Renal cortex interstitium (tissue), 11 donors: ENCODE data around the gene YIPF3. TPM values are rescaled to one million over a fixed set of nuclear protein-coding genes. Genes with fewer than 3 reads are reported as not detected.

Source experiments
- DNase-seq, 11 donors: peaks; one replicate each; pipeline ENCODE4 v3.0.0-alpha.2; 2013; ENCODE audit warnings: low read depth in 9 of 11, low spot score in 4 of 11; ENCODE audit errors: extremely low read depth in 1 of 11
- polyA plus RNA-seq, 3 donors: library from polyadenylated mRNA; unstranded; fragments of 120-200 nt; gene quantifications; one replicate each; pipeline ENCODE4 v1.2.1, GENCODE V29; 2013; ENCODE audit not compliant: insufficient read length in 3 of 3

Gene YIPF3
- polyA plus RNA-seq, 3 donors: 136 to 163 (median 146) TPM

DNA sequence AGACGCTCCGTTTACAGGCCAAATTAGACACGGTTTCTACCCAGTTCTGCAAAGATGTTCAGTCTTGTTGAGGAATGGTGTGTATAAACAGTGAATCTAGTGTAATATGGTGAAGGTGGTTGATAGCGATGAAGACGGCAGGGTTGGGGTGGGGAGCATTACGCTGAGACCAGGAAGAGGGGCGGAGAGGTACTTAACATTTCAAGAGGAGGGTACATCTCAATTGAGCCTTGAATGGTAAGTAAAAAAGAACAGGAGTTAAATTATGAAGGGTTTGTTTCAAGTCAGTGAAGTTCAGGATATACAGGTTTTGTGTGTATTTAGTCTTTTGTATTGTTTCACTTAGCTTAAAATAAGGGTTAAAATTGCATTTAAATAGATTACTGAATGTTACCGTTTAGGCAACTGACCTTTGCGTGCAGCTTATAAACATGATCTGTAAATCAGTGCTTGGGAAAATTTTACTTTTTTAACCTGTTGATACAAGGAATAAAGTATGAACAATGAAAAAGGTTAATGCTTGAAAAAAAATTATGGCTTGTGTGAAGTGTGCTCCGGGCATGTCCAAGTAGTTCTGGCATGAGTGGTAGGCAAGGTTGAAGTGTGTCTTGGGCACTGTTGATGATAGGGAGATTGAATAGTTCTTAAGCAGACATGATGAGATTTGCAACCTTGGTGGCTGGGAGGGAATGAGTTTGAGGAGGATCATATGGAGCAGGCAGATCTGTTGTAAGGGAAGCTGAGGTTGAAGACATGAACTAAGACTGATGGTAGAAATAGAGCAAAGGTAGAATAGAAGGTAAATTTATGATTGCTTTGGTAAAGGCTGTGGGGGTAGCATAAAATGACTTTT is 1.0 kb upstream of the YIPF3 start:
- no peak for DNase-seq

DNA sequence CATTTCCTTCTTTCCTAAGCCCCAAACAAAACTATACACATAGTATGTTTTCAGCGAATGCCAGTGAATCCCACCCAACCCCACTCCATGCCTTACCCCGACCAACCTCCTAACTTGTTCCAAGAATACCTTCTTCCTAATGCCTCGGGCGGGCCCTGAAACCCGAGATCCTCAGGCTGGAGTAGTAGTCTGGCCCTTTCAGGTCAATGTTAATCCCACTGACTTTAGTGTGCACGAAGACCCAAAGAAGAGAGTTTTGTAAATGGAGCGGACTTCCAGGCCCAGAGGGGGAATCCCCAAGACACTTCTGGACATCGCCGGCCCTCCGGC is 394 bp downstream of the YIPF3 start:
- no peak for DNase-seq

DNA sequence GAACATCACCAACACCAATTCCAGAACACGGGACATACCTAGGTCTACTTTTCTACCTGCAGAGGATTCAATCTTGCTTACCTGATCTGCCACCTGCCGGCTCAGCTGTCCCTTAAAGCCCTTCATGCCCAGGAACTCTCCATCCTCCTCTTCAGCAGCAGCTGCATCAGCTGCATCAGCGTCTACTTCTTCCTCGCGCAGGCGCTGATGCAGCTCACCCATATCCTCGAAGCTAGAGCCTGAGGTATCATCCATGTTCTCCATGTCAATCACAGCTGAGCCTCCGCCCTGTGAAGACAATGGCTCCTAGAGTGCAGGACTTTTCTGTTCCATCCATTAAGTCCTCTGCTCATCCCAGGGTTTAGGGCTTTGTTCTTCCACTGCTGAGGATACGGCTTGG is 918 bp downstream of the YIPF3 start:
- DNase-seq: no peak

DNA sequence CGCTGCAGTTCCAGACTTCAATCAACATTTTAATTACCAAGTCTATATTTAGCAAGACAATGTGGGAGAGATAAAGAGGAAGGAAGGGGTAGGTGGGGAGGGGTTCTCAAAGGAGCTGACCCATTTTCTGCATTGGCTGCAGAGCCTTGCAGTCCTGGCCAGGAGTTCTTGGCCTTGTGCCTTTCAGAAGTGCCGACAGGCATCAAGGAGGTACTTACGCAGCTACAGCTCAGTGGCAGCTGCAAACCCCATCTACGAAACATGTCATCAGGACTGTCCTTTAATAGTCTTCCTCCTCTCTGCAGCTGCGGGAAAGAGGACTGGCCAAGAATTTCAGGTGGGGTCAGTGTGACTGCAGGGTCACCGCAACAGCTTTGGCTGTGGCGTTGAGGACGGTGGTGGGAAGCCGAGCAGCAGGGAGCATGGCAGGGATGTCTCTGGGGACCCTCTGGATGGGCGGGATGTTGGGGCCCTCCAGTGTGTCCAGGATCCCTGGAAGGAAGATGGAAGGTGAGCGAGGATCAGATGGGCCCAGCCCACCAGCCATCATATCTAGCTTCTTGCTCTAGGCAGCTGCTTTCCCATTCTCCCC is 4.8 kb downstream of the YIPF3 start:
- DNase-seq: no peak

DNA sequence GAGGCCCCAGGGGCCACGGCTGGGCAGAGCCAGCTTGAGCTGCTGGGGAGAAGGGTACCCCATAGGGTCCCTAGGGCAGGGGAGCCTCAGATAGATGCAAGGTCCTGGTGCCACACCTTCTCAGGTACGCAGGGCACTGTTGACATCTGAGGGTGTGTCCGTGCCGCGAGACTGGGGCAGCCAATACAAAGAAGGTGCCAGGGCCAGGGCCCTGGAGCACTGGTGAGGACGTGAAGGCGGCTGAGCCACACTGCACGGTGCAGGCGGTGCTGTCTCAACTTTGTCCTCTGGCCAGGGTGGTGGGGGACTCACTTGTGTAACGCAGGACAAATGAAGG is 5.9 kb downstream of the YIPF3 start:
- no peak for DNase-seq

DNA sequence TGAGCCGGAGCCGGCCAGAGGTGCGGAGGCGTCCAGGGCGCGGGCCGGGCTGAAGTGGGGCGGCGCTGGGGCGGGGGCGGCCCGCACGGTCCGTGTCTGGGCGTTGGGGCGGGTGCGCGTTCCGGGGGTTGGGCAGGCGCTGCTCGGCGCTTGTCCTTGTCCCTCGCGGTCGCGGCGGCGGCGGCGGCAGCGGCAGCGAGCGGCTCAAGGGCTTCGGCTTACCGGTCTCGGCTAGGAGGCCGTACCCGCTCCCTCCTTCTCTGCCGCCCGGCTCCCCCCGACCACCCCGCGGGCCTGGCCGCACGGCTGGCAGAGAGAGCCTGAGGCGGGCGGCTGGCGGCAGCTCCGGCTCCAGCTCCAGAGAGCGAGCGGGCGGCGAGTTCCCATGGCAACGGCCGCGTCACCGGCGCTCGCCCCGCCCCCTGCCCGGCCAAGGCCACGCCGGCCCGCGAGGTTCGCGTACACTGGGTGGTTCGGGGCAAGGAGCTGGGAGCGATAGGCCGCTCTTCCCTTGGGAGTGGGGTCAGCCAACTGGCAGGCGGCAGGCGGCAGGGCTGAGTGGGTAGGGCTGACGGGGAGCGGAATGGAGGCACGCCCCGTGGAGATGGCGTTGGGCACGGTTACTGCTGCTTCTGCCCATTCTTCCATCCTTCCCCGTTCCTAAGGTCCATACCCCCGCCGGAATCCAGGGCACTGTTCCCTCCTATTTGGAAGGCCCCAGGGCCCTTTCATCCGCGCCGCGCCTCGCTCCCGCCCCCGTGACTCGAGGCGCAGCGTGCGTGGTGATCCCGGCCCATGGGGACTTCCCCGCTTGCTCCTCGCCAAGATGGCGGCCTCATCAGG is 6.5 kb downstream of the YIPF3 start, which contains the start of gene LRRC73:
LRRC73 (minus strand) TSS at position 363 of the 843 bp plus-strand sequence. CDS start 561 bp downstream, outside the sequence.
- DNase-seq: peak in 10 of 11 donors; percentile 44 to 76 (median 61)

DNA sequence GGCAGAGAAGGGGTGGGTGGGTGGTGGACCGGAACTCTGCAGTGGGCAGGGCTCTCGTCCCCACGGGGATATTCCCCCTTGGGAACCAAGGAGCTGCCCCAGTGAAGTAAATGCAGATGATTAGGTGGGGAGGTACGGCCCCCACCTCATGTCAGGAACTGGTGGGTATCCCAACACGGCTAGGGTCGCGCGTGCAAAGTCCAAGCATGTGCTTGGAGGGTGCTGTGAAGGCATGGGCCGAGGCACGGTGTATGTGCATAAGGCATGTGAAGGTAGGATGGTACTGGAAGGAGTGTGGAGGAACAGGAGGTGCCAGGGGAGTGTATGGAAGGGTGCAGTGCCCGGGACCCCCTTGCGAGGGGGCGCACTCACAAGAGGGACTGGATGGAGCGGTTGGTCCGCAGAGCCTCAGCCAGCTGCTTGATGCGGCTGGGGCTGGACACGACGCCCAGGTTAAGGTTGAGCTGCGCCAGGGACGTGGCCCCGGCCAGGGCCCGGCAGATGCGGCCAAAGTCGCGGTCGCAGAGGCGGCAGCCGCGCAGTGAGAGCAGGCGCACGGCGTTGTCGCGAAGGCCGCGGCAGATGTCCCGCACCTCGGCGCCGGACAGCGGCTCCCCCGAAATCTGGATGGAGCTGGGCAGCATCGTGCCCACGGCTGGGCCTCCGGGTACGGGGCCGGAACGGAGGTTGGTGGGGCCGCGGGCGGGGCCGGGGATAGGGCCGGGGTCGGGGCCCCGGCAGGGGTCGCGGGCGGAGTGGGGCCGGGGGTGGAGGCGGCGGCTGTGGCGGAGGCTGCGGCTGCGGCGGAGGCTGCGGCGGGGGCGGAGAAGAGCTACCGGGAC is 7.4 kb downstream of the YIPF3 start:
- no peak for DNase-seq

DNA sequence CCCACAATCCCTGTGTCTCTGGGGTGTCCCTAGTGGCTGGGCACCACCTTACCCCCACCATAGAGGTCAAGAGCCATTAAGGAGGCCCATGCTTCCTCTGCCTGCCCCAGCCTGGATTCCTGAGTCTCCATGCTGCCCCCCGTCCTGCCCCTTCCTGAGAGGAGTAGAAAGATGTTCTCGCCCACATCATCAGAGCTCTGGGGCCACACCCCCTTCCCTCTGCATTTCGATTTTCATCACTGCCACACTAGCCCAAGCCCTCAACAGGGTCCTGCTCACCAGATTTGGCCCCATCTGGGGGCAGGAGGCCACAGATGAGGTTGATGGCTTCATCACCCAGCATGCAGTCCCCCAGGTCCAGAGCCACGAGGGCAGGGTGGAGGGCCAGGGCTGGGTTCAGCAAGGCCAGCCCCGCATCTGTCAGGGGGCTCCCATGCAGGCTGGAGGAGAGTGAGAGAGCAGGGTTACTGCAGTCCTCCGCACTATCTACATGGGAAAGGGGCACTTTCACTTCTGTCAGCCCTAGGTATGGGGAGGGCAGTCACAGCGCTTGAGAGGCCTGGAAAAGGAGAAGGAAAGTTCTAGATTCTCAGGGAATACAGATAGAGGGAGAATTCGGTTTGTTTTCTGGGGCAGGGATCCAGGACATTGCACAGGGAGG is 8.1 kb downstream of the YIPF3 start:
- no peak for DNase-seq

DNA sequence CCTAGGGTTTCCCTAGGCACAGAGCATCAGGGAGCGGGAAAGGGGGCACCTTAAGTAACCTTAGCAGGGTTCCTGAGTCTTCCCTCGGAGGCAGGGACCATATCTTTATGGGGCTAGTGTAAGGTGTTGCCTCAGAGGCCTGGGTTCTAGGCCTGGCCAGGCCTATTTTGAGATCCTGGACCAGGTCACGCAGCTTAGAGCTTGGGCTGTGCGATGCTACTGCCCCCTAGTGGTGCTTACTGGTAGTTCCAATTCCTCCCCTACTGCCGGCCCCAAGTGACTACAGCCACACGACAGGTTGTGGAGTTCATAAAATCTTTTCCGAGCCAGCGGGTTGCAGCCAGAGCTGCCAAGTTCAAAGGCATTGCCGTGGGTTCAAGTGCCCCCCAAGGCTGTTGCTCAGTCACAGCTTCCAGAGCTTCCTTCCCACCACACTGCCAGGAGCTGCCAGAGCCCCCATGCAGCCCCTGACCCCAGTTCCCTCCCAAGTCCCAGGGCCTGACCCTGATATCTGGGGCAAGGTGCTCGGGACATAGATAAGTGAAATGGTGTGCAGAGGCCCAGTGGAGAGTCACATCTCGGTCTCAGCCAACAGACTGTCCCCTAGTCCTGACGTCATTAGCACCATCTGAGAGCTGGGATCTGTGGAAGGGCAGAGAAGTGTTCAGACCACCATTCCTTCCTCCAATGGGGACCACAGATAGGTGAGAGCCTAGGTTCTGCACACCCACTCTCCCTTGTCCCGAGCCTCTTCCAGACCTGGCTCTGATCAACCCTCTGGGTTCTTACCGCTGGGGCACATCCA is 9.9 kb downstream of the YIPF3 start:
- peak; percentile 56 to 83 (median 75) for DNase-seq

DNA sequence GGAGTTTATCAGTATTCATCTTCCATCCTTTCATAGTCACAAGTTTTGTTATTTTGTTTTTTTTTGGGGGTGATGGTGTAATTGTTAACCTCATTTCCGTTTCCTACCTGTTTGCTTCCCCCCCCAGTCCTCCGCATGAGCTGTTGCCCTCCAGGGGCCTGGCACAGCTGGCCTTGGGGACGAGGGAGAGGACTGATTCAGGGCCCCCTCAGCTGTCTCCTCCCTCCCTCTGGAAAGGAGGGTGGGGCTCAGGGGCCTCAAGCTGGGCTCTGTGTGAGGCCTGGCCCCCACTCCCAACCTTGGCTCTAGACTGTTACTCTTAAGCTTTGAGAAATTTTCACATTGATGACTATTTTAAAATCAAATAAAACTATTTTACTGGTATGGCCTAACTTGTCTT is 10.6 kb downstream of the YIPF3 start:
- no peak for DNase-seq

DNA sequence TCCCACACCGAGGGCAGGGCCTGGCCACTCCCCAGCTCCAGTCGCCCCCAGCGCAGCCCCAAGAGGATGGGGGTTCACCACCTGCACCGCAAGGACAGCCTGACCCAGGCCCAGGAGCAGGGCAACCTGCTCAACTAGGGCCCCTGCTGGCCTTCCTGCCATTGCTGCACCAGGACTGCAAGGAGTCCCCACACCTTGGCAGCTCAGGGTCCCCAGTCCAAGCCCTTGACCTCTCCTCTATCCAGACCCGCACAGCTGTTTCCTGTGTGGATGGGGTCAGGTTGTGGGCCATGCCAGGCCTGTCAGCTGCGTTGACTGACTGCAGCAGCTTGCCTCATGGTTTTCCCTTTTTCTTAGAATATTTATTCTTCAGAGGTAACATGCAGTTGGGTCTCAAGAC is 11.0 kb downstream of the YIPF3 start:
- DNase-seq: no peak

DNA sequence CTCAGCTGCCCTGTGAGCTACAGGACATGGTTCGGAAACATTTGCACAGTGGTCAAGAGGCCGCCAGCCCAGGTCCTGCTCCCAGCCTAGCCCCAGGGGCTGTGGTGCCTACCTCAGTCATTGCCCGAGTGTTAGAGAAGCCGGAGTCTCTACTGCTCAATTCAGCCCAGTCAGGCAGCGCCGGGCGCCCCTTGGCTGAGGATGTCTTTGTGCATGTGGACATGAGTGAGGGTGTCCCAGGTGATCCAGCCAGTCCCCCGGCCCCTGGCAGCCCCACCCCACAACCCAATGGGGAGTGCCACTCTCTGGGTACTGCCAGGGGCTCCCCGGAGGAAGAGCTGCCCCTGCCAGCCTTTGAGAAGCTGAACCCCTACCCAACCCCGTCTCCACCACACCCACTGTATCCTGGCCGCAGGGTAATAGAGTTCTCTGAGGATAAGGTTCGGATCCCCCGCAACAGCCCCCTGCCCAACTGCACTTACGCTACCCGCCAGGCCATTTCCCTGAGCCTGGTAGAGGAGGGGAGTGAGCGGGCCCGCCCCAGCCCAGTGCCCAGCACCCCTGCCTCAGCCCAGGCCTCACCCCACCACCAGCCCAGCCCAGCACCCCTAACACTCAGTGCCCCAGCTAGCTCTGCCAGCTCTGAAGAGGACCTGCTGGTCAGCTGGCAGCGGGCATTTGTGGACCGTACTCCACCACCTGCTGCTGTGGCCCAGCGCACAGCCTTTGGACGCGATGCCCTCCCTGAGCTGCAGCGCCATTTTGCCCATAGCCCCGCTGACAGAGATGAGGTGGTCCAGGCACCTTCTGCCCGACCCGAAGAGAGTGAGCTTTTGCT is 11.8 kb downstream of the YIPF3 start:
- DNase-seq: no peak

DNA sequence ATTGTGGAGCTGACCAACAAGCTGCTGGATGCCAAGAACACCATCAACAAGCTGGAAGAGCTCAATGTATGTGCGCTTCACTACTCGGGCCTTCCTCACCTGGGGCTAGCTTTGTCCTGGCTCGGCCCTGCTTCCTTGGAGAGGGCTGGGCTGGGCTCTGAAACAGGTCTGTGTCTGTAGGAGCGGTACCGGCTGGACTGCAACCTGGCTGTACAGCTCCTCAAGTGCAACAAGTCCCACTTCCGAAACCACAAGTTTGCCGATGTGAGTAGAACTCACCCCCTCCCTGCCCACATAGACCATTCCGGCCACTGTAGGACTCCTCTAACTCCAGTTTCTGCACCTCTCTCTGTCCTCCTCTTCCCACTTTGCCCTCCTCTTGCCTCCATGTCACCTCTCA is 13.3 kb downstream of the YIPF3 start:
- DNase-seq: no peak

DNA sequence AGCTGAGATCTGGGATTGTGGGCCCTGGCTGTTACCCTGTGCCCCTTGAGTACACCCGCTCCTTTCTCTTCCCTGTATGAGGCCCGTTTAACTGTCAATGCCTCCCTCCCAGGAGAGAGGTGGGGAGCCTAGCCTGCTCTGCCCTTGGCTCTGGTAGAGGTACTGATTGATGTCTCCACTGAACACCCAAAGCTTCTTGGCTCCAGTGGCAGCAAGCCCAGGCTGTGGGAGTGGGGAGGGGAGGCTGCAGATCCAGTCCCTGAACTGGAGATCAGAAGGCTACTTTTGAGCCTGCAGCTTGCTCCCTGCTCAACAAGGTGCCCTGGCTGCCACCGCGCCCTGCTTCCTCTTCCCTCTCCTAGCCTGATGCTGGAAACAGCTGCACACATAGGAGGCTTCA is 14.1 kb downstream of the YIPF3 start:
- no peak for DNase-seq

DNA sequence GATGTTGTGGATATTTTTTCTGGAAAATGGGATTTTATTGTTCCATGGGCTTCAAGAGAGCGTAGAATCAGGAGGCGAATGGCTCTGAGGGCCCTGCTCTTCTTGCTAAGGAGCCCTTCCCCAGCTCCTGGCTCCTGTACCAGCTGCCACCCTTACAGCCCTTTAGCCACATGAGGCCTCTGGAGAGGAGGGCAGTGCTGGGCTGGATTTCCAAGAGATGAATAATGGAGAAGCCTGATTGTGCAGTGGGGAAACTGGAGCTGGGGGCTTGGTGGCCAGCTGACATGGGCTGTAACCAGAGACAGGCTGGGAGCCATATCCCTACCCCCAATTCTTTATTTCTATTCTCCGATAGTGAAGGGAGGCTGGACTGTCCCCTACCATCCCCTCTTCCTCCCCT is 15.8 kb downstream of the YIPF3 start:
- no peak for DNase-seq

DNA sequence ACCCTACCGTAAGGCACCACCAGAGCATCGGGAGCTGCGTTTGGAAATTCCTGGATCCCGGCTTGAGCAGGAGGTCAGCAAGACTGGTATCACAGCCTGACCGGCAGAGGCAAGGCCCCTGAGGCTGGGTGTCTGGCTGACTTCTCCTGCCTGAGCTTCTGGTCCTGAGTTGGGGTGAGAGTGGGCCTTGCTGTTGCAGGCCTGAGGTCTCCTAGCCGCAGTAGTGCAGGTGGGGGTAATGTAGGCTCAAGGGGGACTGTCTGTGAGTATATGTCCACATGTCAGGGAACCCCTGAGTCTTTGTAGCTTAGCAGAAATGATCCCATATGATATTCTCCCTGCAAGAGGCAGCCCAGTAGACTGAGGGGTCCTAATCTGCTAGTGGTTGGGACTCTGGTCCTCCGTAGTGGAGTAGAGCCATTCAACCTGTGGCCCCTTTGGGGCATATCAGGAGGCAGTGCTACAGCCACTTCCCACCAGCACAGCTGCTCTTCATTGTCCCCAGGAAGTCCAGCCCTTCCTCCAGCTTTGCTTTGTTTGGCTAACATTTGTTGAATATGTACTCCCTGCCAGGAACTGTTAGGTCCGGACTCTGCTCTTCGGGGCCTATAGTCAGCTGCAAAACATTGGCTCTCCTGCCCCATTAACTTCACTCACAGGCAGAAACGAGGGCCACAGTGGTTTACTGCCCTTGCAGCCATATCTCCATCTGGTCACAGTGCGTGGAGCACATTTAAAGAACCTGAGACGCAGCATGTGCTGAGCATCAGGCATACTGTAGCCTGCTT is 17.5 kb downstream of the YIPF3 start:
- no peak for DNase-seq
